Right lobe of liver (tissue), 6 donors: ENCODE results near the gene CPNE2. TPM values are rescaled to one million over a fixed set of nuclear protein-coding genes. Genes with fewer than 3 reads are reported as not detected.

Experiments
- ATAC-seq, 4 donors: fragments of 200-7000 bp; cut with Tn5 transposase; one replicate each; pipeline ENCODE4 v1.9.1; 2020; ENCODE audit warnings: mild to moderate bottlenecking in 4 of 4, moderate library complexity in 4 of 4
- DNase-seq, 3 donors: peaks; one replicate each; pipeline ENCODE4 v3.0.0-alpha.2; 2020
- H3K27ac ChIP-seq, 3 donors: fragments of 200-600 bp; one replicate each; pipeline ENCODE4 v1.8.0; 2022
- H3K27me3 ChIP-seq, 2 donors: fragments of 200-600 bp; one replicate each; pipeline ENCODE4 v1.8.0; 2022
- H3K36me3 ChIP-seq, 4 donors: fragments of 200-600 bp; sonication (generic) in 1 of 4; one replicate each; pipeline versions ENCODE4 v1.5.1 to v1.8.0; 2017 to 2022; ENCODE audit warnings: control low read depth in 1 of 4
- H3K4me1 ChIP-seq, 4 donors: fragments of 200-600 bp; sonication (generic) in 1 of 4; one replicate each; pipeline versions ENCODE4 v1.5.1 to v1.8.0; 2017 to 2022; ENCODE audit warnings: control low read depth in 1 of 4
- H3K4me3 ChIP-seq, 3 donors: fragments of 200-600 bp; one replicate each; pipeline ENCODE4 v1.8.0; 2022
- H3K9me3 ChIP-seq, 4 donors: fragments of 200-600 bp; sonication (generic) in 1 of 4; one replicate each; pipeline versions ENCODE4 v1.5.1 to v1.8.0; 2017 to 2022; ENCODE audit warnings: control low read depth in 1 of 4
- POLR2A ChIP-seq: fragments of 450-650 bp; IDR thresholded peaks from one replicate; pipeline ENCODE4 v1.6.1; 2017; ENCODE audit warnings: antibody characterized with exemption, mild to moderate bottlenecking
- WGBS: methylation state at CpG from one replicate; pipeline ENCODE4 v1.1.6; 2018; ENCODE audit warnings: low coverage, low lambda C conversion rate; ENCODE audit not compliant: insufficient coverage; ENCODE audit errors: missing lambda C conversion rate; 5-methylcytosine and 5-hydroxymethylcytosine counted together
- intact Hi-C, 2 donors: fragments of 100-400 bp; cut with DNase I; formaldehyde crosslinking; loops; one replicate each; pipeline versions ENCODE4 v1.11.2 to v1.14.1; 2022
- total RNA-seq, 6 experiments: library from RNA; depleted of rRNA in 2 of 6; stranded (reverse); fragments of >200 nt in 2 of 6; fragmentation: NEBNext Ultra II Directional in 3 of 6; extraction: Animal tissue kit (Norgen Biotek cat#: 25700) in 3 of 6; gene quantifications; one replicate each; pipeline versions ENCODE4 v1.1.0 to v1.2.4, GENCODE V29; 2016 to 2023
- TF ChIP-seq, protein P1 (sequence below), 4 donors: fragments of 200-600 bp in 3 of 4; fragments of 450-650 bp in 1 of 4; IDR thresholded peaks; one replicate each; pipeline versions ENCODE4 v1.5.1 to v1.8.0; 2016 to 2022; ENCODE audit warnings: antibody characterized with exemption in 4 of 4, mild to moderate bottlenecking in 2 of 4
- donor health status: DM: no; HTN: yes; CAD: no.
- donor health status: DM: no; HTN: no; CAD: no.
- donor health status: DM: no; HTN: no; CAD: no.
- donor health status: DM: no; HTN: yes; CAD: no.
- donor health status: DM: no; HTN: yes; CAD: no.

CPNE2 gene
- total RNA-seq, 6 experiments from 2014 or later, result 4.0 to 10.9 (median 9.7) TPM

DNA sequence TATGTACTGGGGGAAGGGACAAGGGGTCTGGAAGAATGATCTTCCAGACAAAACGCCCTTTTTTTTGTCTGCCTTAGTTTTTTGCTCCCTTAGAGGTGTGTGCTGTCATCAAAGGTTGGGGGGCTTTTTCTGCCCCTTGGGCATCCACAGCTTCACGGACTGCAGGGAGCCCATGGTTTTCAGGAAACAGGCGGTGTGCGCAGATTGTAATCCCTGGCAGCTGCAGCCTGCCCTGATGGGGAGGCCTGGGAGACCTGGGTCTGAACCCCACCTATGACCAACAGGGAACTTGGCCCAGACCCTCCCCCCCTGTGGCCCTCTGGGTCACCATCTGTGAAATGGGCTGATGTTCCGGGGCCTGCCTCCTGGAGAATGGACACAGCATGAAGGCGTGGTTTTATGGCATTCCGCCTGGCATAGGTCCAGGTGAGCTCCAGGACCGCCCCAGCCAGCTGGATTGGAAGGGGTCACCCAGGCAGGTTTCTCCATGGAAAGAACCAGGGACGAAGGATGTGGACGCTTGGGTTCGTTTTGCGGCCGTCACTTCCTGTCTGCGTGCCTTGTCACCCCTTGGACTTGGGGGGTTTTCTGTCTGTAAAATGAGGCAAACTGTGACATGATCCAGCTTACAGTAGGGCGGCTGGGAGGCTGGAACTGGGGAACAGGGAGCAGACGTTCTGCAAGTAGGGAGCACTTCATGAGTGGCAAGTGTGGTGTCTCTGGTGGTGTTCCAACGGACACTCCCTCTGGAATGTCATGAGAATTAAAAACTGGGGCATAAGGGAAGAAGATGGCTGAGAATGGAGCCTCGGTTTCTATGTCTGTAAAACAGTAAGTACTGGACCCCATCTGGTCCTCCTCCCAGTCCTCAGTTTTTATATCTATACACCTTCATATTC lies 1.5 kb downstream of the CPNE2 start:
- Histone ChIP-seq H3K36me3 (no peaks in the 10 kb centered on the region), H3K4me1 (no peaks in the 10 kb centered on the region), H3K4me3 (peak overlapping the region; percentile 70 to 76 (median 71)), H3K9me3 (no peaks in the 10 kb centered on the region), H3K27me3 (no peaks in the 10 kb centered on the region), H3K27ac (no peak overlapping the region)
- no peak for ATAC-seq
- no peak for TF ChIP-seq POLR2A
- TF ChIP-seq, protein P1, sequence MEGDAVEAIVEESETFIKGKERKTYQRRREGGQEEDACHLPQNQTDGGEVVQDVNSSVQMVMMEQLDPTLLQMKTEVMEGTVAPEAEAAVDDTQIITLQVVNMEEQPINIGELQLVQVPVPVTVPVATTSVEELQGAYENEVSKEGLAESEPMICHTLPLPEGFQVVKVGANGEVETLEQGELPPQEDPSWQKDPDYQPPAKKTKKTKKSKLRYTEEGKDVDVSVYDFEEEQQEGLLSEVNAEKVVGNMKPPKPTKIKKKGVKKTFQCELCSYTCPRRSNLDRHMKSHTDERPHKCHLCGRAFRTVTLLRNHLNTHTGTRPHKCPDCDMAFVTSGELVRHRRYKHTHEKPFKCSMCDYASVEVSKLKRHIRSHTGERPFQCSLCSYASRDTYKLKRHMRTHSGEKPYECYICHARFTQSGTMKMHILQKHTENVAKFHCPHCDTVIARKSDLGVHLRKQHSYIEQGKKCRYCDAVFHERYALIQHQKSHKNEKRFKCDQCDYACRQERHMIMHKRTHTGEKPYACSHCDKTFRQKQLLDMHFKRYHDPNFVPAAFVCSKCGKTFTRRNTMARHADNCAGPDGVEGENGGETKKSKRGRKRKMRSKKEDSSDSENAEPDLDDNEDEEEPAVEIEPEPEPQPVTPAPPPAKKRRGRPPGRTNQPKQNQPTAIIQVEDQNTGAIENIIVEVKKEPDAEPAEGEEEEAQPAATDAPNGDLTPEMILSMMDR (IDR thresholded peaks at IDR 0.05), result no peak
- no peak for DNase-seq
- intact Hi-C loops, result no loop called here
- 50% methylated on average over 10 of the region's 18 CpGs for WGBS

DNA sequence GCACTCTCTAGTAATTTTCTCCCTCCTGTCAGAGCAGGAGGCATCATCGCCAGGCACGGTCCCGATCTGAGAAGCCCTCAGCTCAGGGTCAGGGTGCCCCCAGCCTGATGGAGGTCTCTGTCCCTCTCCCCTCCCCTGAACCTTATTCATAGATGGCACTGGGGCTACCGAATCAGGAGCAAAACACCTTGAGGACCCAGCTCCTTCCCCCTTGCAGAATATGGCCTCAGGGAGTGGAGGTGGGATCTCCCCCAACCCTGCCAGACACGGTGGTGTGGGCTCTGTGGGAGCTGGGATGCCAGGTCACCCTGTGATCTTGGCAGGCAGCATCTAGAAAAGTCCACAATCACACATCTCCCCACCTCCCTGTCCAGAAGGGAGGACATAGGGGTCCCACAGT lies 2.5 kb downstream of the CPNE2 start:
- TF ChIP-seq, protein P1 (IDR thresholded peaks at IDR 0.05), result no peak
- no peak for TF ChIP-seq POLR2A
- H3K4me3 ChIP-seq, result no peak overlapping the region

DNA sequence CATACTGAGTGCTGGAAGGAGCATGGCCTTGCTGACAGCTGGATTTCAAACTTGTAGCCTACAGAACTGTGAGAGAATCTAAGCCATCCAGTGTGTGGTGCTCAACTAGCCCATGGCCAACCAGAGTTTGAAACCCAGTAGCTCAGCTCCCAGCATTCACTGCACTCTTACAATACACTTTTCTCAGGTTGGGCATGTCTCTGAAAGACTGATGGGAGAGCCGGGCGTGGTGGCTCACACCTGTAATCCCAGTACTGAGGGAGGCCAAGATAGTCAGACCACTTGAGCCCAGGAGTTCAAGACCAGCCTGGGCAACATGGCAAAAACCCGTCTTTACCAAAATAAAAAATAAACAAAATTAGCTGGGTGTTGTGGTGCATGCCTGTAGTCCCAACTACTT lies 3.8 kb downstream of the CPNE2 start:
- TF ChIP-seq POLR2A, result no peak
- TF ChIP-seq, protein P1 (IDR thresholded peaks at IDR 0.05), result no peak
- Histone ChIP-seq H3K4me1 (no peaks in the 10 kb centered on the region), H3K36me3 (no peaks in the 10 kb centered on the region), H3K9me3 (no peaks in the 10 kb centered on the region), H3K4me3 (no peak overlapping the region), H3K27ac (no peak overlapping the region), H3K27me3 (no peaks in the 10 kb centered on the region)
- intact Hi-C loops, result no loop called here
- WGBS, result no CpG with 5 or more reads among the region's 3 CpGs
- ATAC-seq (no peak), DNase-seq (no peak)

More for the DNA sequence above, 2.5 kb downstream of the CPNE2 start:
- intact Hi-C loops, result no loop called here
- Histone ChIP-seq H3K27ac (no peak overlapping the region), H3K36me3 (no peaks in the 10 kb centered on the region), H3K4me1 (no peaks in the 10 kb centered on the region), H3K27me3 (no peaks in the 10 kb centered on the region), H3K9me3 (no peaks in the 10 kb centered on the region)
- no peak for ATAC-seq
- WGBS, result 50% methylated on average over 1 of the region's 5 CpGs
- no peak for DNase-seq

DNA sequence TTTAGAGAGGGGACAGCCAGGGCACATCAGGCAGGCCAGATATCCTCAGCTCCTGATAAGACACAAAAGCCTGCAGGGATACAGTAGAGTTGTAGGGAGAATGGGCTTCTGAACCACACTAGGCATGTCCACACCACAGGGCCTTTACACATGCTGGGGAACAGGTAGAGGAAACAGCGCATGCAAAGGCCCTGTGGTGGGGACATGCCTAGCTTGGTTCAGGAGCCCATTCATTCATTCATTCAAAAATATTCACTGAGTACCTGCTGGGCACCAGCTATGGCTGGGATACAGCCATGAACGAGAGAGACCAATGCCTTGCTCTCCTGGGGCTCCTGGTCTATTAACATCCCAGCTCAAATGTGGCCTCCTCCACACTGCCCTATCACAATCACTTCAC lies 4.4 kb downstream of the CPNE2 start:
- no peaks in the 10 kb centered on the region for H3K9me3 ChIP-seq
- 100% methylated on average over 1 of the region's 2 CpGs for WGBS
- no peak overlapping the region for H3K27ac ChIP-seq
- H3K4me1 ChIP-seq, result no peaks in the 10 kb centered on the region
- no peak for ATAC-seq
- no peak for DNase-seq
- TF ChIP-seq, protein P1 (IDR thresholded peaks at IDR 0.05), result no peak
- H3K27me3 ChIP-seq, result no peaks in the 10 kb centered on the region
- H3K4me3 ChIP-seq, result no peak overlapping the region
- no peaks in the 10 kb centered on the region for H3K36me3 ChIP-seq
- intact Hi-C loops, result no loop called here
